GM18499 (cell line): ENCODE data around the gene CC2D2A.

Experiments used
- ATAC-seq: cut with Tn5 transposase; IDR thresholded peaks from one replicate; pipeline ENCODE4 v1.9.1; 2021; ENCODE audit warnings: moderate number of reproducible peaks; ENCODE audit not compliant: insufficient read depth, unreplicated experiment

Gene CC2D2A

DNA sequence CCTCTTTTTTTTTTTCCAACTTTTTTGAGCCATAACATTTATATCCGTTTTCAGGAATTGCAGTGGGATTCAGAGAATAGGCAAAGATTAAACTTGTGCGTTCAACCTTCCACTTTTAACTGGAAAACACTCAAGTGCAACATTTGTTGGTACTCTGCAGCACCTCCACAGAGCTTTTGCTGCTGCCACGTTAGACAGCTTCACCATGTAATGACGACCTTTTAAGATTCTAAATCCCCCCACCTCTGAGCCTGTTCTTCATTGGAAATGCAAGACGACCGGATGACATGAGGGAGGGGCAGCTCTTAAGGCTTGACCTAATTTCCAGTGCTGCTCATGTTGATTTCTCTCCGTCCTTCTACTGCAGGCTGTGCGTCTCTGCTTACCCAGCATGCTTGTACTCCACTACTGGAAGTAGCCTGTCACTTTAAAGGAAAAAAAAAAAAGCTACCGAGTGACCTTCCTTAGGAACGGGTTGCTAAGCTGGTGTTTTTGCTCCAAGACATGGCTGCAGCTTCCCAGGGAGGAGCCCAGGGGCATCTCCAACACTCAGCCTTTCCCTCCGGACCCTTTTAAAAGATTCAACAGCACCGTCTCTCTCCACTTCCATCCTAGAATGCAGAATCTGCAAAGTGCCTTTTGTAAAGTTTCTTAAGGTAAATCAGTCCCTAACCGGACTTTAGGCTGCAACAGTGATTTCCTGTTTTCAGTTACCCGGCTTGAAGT lies at the start of gene CC2D2A:
Gene CC2D2A (plus strand): TSS at position 481 of the 726 bp plus-strand sequence. CDS start 6,051 bp downstream, outside the sequence.
- no peak for ATAC-seq

- no peak for ATAC-seq
Observed at GRCh38 chr4:15420642-15421041, 49.0 kb upstream of the CC2D2A start.

- ATAC-seq, result no peak
Observed at GRCh38 chr4:15423285-15423711, 46.4 kb upstream of the CC2D2A start.

DNA sequence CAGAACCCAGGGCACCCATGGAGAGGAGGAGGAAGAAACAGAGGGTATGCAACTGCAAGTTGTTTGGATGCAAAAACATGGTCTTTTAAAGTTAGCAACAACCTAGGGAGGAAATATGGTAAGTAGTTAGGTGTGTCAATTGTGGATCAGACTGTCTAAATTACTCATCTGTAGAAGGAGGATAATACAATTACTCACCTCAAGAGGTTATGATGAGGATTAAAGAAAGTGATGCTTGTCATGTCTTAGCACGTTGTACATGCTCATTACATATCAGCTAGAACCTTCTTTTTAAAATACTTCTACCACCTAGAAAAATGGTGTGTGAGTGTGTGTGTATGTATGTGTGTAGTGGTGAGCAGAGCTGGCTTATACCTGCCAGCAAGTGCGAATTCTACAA lies 44.2 kb upstream of the CC2D2A start:
- no peak for ATAC-seq

GRCh38 chr4:15427161-15427560 lies 42.5 kb upstream of the CC2D2A start:
- ATAC-seq, result no peak

DNA sequence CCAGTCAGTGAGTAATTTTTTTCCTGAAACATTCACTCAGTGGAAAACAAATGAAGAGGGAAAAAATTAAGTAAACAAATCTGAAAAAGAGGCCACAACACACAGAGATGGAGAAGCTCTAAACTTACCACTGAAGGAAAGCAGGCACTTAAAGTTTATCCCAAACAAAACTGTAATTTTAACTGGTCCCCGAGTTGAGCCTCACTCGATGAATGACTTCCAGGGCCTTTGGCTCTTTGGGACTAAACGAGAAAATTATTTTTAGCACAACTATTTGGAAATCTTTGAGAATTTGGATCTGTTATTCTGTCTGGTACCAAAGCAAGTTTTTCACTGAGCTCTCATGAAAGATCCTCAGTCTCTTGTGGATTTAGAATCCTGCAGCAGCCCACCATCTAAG lies 42.0 kb upstream of the CC2D2A start, which contains the start of gene C1QTNF7:
Gene C1QTNF7 (plus strand): TSS at position 333 of the 400 bp plus-strand sequence. CDS start 7,711 bp downstream, outside the sequence.
- ATAC-seq, result no peak

GRCh38 chr4:15428611-15429010 lies 41.1 kb upstream of the CC2D2A start:
- ATAC-seq, result no peak

- ATAC-seq, result no peak
Observed at GRCh38 chr4:15434091-15434490, 35.6 kb upstream of the CC2D2A start.

- no peak for ATAC-seq
Observed at GRCh38 chr4:15434676-15435075, 35.0 kb upstream of the CC2D2A start.

- ATAC-seq, result no peak
Observed at GRCh38 chr4:15436513-15436912, 33.2 kb upstream of the CC2D2A start.

DNA sequence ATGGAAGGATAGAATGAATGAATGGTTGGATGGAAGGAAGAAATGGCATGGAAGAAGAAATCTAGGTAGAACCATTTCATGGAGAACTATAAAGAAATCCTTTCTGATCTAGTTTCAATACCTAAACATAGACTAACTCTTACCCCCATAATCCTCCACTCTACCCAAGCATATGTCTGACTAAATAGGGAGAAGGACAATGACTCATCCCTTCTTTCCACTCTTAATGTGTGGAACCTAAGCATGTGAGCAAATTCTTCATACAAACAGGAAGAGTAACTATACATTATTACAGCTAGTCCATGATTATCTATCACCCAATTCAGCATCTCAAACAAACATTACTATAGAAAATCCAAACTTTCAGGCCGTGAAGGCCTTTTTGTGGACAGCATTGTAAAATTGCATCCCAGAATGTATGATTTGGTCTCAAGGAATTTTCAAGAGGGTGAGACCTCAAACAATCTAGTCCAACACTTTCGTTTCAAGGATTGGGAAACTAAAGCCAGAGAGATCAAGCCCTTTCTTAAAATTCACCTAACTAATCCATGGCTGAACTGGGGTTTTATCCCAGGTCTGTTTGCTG lies 30.6 kb upstream of the CC2D2A start:
- no peak for ATAC-seq

DNA sequence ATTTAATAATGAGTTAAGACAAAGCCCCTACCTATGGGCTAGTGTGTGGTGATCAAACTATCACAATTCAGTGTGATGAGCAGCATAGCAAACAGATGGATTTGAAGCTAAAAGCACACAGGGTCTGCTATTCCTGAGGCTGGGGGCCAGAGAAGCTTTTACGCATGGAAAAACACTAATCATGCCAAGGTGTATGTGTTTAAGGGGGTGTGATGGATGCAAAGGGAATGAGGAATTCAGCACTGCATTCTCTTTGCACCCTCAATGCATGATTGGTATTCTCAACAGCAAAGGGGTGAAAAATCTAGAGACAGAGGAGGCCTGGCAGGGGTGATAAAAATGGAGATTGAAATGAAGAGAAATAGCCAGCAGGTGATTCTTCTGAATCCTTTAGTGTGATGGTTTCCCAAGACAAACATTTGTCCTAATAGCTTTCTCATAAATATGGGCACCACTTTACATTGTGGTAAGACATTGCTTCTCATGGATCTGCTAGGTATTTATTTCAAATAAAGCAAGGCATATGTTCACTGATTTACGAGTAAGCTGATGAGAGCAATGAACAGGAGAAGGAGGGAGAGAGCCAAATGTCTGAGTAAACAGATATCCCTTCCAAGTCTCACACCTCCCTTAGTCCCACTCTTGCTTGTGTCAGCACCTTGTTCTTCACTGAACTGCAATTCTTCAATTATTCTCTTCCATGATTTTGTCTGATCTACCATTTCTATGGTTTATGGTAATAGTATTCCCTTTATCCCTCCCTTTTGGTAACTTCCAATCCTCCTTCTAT lies 26.1 kb upstream of the CC2D2A start:
- no peak for ATAC-seq

DNA sequence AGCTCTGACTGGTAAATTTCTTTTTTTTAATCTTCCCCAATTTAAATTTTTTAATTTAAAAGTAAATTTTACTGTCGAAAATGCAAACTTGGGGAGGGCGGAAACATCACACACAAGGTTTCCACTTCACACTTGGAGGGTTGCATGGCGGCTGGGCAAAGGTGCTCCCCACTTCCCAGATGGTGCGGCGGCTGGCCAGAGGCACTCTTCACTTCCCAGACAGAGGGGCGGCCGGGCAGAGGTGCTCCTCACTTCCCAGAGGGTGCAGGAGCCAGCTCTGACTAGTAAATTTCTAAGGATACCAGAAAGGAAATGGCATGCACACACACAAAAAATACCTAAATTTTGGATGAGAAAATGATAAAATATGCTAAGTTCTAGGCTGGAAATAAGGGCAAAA lies 25.4 kb upstream of the CC2D2A start:
- ATAC-seq, result no peak

GRCh38 chr4:15444879-15445547 lies 24.7 kb upstream of the CC2D2A start:
- ATAC-seq, result no peak

DNA sequence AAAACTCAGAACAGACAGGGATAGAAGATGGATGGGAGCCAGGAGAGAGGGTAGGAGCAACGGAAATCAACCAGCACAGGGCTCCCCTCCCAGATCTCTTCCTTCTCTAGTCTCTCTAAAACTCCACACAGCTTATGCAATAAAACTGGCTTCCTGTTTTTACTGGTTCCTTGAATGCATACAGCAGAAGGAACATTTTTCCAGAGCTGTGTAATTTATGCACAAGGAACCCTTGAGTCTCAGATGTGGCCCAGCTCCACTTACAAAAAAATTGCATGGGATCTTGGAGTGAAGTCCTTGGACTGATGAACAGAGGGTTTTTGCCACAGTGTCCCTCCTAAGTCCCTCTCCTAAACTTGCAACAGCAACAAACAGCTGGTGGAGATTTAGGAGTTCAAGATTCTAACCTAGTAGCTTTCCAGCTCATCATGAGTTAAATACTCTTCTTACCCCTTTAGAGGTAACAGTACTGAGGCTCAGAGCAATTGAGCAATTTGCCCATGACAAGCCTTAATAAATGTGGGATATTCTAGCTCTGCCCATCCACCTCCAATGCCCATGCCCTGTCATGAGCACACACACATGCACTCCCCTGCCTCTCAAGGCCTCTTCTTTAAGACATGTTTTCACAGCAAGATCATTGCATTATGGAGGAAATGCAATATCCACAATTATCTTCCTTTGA lies 18.4 kb upstream of the CC2D2A start:
- ATAC-seq, result no peak

- ATAC-seq, result no peak
Observed at GRCh38 chr4:15451866-15452765, 17.6 kb upstream of the CC2D2A start.

DNA sequence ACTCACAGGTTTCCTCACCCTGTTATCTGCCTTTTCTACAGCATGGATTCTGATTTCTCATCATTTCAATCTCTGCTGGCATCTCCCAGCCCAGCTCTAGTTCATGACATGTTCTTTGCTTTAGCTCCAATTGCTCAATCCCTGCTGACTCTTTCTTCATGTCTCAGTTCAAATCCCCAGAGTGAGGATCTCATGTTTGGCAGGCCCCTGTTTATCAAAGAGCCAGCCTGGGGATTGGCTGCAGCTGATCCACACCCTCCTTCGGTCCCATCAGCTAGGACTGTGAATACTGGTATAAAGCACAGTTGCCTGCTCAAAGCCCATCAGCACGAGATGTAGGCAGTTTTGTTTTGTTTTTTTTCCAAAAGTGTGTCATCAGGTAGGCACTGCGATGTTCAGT lies 14.4 kb upstream of the CC2D2A start:
- ATAC-seq, result no peak

DNA sequence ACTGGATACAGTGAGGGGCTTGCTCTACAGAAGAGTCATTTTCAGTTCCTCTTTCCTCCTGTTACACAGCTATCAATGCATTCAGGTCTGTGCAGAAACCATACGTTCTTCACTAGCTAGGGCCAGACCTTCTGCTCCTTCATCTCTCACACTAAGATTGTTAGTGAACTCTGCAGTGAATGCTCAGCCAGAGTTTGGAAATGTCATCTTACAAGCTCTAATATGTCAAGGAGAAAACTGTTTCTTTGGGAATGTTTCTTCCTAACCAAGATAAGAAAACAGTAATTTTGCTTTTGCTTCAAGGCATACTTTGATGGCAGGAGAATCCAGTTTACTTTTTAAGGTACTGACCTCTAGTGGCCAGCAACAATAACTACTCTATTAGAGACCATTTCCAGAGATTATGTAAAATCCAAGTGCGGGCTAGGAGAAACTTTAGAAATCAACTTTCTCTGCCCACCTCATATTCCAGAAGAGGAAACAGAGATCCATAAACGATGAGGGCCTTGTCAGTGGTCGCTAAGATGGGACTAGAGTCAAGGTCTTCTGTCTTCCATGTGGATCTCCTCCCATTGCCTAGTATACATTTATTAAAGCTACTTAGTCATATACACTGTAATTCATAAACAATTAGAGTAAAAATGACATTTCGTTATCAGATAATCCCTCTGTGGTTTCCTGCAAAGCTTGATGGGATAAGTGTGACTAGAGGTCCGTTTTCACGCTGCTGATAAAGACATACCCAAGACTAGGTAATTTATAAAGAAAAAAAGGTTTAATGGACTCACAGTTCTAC lies 12.1 kb upstream of the CC2D2A start:
- peak; percentile 96 for ATAC-seq
